HepG2 (cell line): Measurements from ENCODE around the gene SRC. TPM values are rescaled to one million over a fixed set of nuclear protein-coding genes. Genes with fewer than 3 reads are reported as not detected.

Experiments used
- GMEB2 ChIP-seq: IDR thresholded peaks from 2 replicates; pipeline ENCODE4 v1.6.1; 2016; ENCODE audit warnings: missing biosample characterization, missing genetic modification reagents, low read depth
- IKZF1 ChIP-seq: fragments of 450-650 bp; IDR thresholded peaks from 2 replicates; pipeline ENCODE4 v1.7.1; 2016
- PATZ1 ChIP-seq: sonication (generic); formaldehyde crosslinking; IDR thresholded peaks from 2 replicates; pipeline ENCODE4 v1.4.0; 2020; ENCODE audit warnings: missing genetic modification reagents
- RFX5 ChIP-seq: IDR thresholded peaks from 2 replicates; pipeline ENCODE4 v1.6.1; 2011; ENCODE audit warnings: low read depth, low read length, improper control_type of control experiment
- TBL1XR1 ChIP-seq: fragments of 150-350 bp; IDR thresholded peaks from 2 replicates; pipeline ENCODE4 v1.6.1; 2014; ENCODE audit warnings: borderline replicate concordance, low read length; ENCODE audit not compliant: partially characterized antibody
- TRIM24 ChIP-seq: sonication (generic); formaldehyde crosslinking; IDR thresholded peaks from 2 replicates; pipeline ENCODE4 v1.8.0; 2022; ENCODE audit warnings: mild to moderate bottlenecking, missing genetic modification reagents
- ZBED4 ChIP-seq: sonication (generic); formaldehyde crosslinking; IDR thresholded peaks from 2 replicates; pipeline ENCODE4 v1.4.0; 2020; ENCODE audit warnings: missing genetic modification reagents, borderline replicate concordance
- ZBTB42 ChIP-seq: sonication (generic); formaldehyde crosslinking; IDR thresholded peaks from 2 replicates; pipeline ENCODE4 v1.5.0; 2020; ENCODE audit warnings: mild to moderate bottlenecking, missing genetic modification reagents
- ZNF160 ChIP-seq: sonication (generic); formaldehyde crosslinking; IDR thresholded peaks from 2 replicates; pipeline ENCODE4 v1.8.0; 2022; ENCODE audit warnings: mild to moderate bottlenecking, inconsistent platforms, missing genetic modification reagents
- ZNF331 ChIP-seq: sonication (generic); formaldehyde crosslinking; IDR thresholded peaks from 2 replicates; pipeline ENCODE4 v1.4.0; 2020; ENCODE audit warnings: missing genetic modification reagents
- ZNF430 ChIP-seq: sonication (generic); formaldehyde crosslinking; IDR thresholded peaks from 2 replicates; pipeline ENCODE4 v1.9.0; 2021; ENCODE audit warnings: mild to moderate bottlenecking, missing genetic modification reagents
- ZNF543 ChIP-seq: sonication (generic); formaldehyde crosslinking; IDR thresholded peaks from 2 replicates; pipeline ENCODE4 v1.4.0; 2020; ENCODE audit warnings: mild to moderate bottlenecking, missing genetic modification reagents
- ZNF607 ChIP-seq: sonication (generic); formaldehyde crosslinking; IDR thresholded peaks from 2 replicates; pipeline ENCODE4 v1.5.1; 2020; ENCODE audit warnings: missing genetic modification reagents, mild to moderate bottlenecking, borderline replicate concordance
- ZNF7 ChIP-seq: IDR thresholded peaks from 2 replicates; pipeline ENCODE4 v1.6.1; 2016; ENCODE audit warnings: missing biosample characterization, missing genetic modification reagents
- ZNF816 ChIP-seq: sonication (generic); formaldehyde crosslinking; IDR thresholded peaks from 2 replicates; pipeline ENCODE4 v1.8.0; 2022; ENCODE audit warnings: missing genetic modification reagents, mild to moderate bottlenecking, borderline replicate concordance
- polyA plus RNA-seq, 8 experiments: library from polyadenylated mRNA; depleted of rRNA in 3 of 8; stranded (reverse) in 7 of 8; unstranded in 1 of 8; fragments of >200 nt; fragmentation: Illumina TruSeq in 4 of 8; extraction: Trizol in 4 of 8; gene quantifications; 2 replicates each; pipeline versions ENCODE4 v1.2.1 to v1.2.3, GENCODE V29; 2011 to 2016; ENCODE audit warnings: low read depth in 4 of 8, missing spikeins in 1 of 8, mixed read lengths in 1 of 8; ENCODE audit not compliant: insufficient read depth in 1 of 8
- total RNA-seq, 5 experiments: library from RNA; depleted of rRNA; stranded (reverse); fragments of >200 nt; fragmentation: Illumina TruSeq; extraction: Trizol; gene quantifications; 2 replicates each; pipeline ENCODE4 v1.2.3, GENCODE V29; 2016; ENCODE audit warnings: low read depth in 1 of 5
- TF ChIP-seq, protein P1 (sequence below): sonication (generic); formaldehyde crosslinking; IDR thresholded peaks from 2 replicates; pipeline ENCODE4 v1.5.0; 2020; ENCODE audit warnings: missing genetic modification reagents
- TF ChIP-seq, protein P2 (sequence below): sonication (generic); formaldehyde crosslinking; IDR thresholded peaks from 2 replicates; pipeline ENCODE4 v1.5.0; 2020; ENCODE audit warnings: mild to moderate bottlenecking, missing genetic modification reagents, borderline replicate concordance

SRC gene
- total and polyA plus RNA-seq, 2 of the 13 experiments (the other 11 are each of a cell fraction or from before 2014, with no cell fraction given), result 54.7 to 192 TPM

- TF ChIP-seq PATZ1 (CRISPR knock-in tag), result peak; percentile 89
- peak; percentile 70 for TF ChIP-seq ZNF607 (CRISPR knock-in tag)
- peak; percentile 77; the same call in 1 of the 2 replicates for TF ChIP-seq ZBED4 (CRISPR knock-in tag)
- TF ChIP-seq ZNF816 (CRISPR knock-in tag), result no peak
- TF ChIP-seq ZNF543, result peak; percentile 80; the same call in 1 of the 2 replicates
- TF ChIP-seq RFX5, result no peak; the same call in 1 of the 2 replicates
- no peak for TF ChIP-seq ZNF331 (CRISPR knock-in tag)
- TF ChIP-seq, protein P1, sequence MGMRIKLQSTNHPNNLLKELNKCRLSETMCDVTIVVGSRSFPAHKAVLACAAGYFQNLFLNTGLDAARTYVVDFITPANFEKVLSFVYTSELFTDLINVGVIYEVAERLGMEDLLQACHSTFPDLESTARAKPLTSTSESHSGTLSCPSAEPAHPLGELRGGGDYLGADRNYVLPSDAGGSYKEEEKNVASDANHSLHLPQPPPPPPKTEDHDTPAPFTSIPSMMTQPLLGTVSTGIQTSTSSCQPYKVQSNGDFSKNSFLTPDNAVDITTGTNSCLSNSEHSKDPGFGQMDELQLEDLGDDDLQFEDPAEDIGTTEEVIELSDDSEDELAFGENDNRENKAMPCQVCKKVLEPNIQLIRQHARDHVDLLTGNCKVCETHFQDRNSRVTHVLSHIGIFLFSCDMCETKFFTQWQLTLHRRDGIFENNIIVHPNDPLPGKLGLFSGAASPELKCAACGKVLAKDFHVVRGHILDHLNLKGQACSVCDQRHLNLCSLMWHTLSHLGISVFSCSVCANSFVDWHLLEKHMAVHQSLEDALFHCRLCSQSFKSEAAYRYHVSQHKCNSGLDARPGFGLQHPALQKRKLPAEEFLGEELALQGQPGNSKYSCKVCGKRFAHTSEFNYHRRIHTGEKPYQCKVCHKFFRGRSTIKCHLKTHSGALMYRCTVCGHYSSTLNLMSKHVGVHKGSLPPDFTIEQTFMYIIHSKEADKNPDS, result no peak
- peak; percentile 78; the same call in 1 of the 2 replicates for TF ChIP-seq ZBTB42 (CRISPR knock-in tag)
- TF ChIP-seq ZNF160 (CRISPR knock-in tag), result peak; percentile 21; the same call in 1 of the 2 replicates
- TF ChIP-seq TBL1XR1, result no peak
- TF ChIP-seq TRIM24, result no peak
- no peak for TF ChIP-seq IKZF1
- TF ChIP-seq ZNF7 (CRISPR knock-in tag), result no peak
- TF ChIP-seq, protein P2, sequence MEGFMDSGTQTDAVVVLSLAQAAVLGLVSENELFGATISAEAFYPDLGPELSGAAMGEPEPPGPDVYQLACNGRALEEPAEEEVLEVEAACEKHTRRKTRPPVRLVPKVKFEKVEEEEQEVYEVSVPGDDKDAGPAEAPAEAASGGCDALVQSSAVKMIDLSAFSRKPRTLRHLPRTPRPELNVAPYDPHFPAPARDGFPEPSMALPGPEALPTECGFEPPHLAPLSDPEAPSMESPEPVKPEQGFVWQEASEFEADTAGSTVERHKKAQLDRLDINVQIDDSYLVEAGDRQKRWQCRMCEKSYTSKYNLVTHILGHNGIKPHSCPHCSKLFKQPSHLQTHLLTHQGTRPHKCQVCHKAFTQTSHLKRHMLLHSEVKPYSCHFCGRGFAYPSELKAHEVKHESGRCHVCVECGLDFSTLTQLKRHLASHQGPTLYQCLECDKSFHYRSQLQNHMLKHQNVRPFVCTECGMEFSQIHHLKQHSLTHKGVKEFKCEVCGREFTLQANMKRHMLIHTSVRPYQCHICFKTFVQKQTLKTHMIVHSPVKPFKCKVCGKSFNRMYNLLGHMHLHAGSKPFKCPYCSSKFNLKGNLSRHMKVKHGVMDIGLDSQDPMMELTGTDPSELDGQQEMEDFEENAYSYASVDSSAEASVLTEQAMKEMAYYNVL (CRISPR knock-in tag), result peak; percentile 93
- TF ChIP-seq GMEB2, result no peak
- TF ChIP-seq ZNF430 (CRISPR knock-in tag), result peak; percentile 82
These were observed 1.2 kb upstream of the SRC start (continued) for GRCh38 chr20:37344506-37345338.
